ENCODE results near the gene SNUPN. TPM values are rescaled to one million over a fixed set of nuclear protein-coding genes. Genes with fewer than 3 reads are reported as not detected.

SNUPN gene
- total RNA-seq, 2 donors from 2014 or later, result 17.2 to 26.4 TPM

GRCh38 chr15:75597667-75598341 lies 27.7 kb downstream of the SNUPN start:
- Mint-ChIP-seq H3K4me3 (no peak overlapping the region), H3K4me1 (peaks cover 8% of the 10 kb centered on the region), H3K27me3 (ENCODE audit: insufficient read depth) (no peaks in the 10 kb centered on the region), H3K36me3 (ENCODE audit: low read depth) (peaks cover 46% of the 10 kb centered on the region), H3K27ac (peak overlapping the region; percentile 22), H3K9me3 (no peaks in the 10 kb centered on the region)
- Histone ChIP-seq H3K9ac (ENCODE audit: extremely low read depth, low read length, poor library complexity, severe bottlenecking) (no peak overlapping the region), H3K9me3 (ENCODE audit: control insufficient read depth, low read length) (no peaks in the 10 kb centered on the region), H3K4me1 (ENCODE audit: control insufficient read depth, insufficient read depth, low read length) (peaks cover 6% of the 10 kb centered on the region), H3K4me3 (ENCODE audit: low read length) (no peak overlapping the region), H3K27ac (ENCODE audit: low read depth, low read length) (no peak overlapping the region), H3K36me3 (ENCODE audit: control insufficient read depth, insufficient read depth, low read length) (peaks cover 57% of the 10 kb centered on the region), H3K27me3 (ENCODE audit: control insufficient read depth, insufficient read depth, low read length, poor library complexity, severe bottlenecking) (no peaks in the 10 kb centered on the region)
- WGBS, 2 experiments (ENCODE audit: insufficient coverage in 1 of 2, insufficient read length in 1 of 2), result 86 to 90% methylated on average over 2 to 3 of the region's 3 CpGs
- TF ChIP-seq CTCF (conservative IDR thresholded peaks at IDR 0.05), result peak; percentile 72
- peak; percentile 77 for DNase-seq

GRCh38 chr15:75596703-75597345 lies 28.7 kb downstream of the SNUPN start:
- Histone ChIP-seq H3K9me3 (ENCODE audit: control insufficient read depth, low read length) (no peaks in the 10 kb centered on the region), H3K4me3 (ENCODE audit: low read length) (no peak overlapping the region), H3K27ac (ENCODE audit: low read depth, low read length) (no peak overlapping the region), H3K4me1 (ENCODE audit: control insufficient read depth, insufficient read depth, low read length) (peaks cover 7% of the 10 kb centered on the region), H3K27me3 (ENCODE audit: control insufficient read depth, insufficient read depth, low read length, poor library complexity, severe bottlenecking) (no peaks in the 10 kb centered on the region), H3K9ac (ENCODE audit: extremely low read depth, low read length, poor library complexity, severe bottlenecking) (no peak overlapping the region), H3K36me3 (ENCODE audit: control insufficient read depth, insufficient read depth, low read length) (peaks cover 57% of the 10 kb centered on the region)
- Mint-ChIP-seq H3K27ac (no peak overlapping the region), H3K4me1 (peaks cover 13% of the 10 kb centered on the region), H3K4me3 (no peak overlapping the region), H3K27me3 (ENCODE audit: insufficient read depth) (no peaks in the 10 kb centered on the region), H3K9me3 (no peaks in the 10 kb centered on the region), H3K36me3 (ENCODE audit: low read depth) (peaks cover 49% of the 10 kb centered on the region)
- no peak for TF ChIP-seq CTCF (conservative IDR thresholded peaks at IDR 0.05)
- no peak for DNase-seq
- 92 to 97% methylated on average over 3 of the region's 3 CpGs for WGBS, 2 experiments (ENCODE audit: insufficient coverage in 1 of 2, insufficient read length in 1 of 2)

- no peaks in the 10 kb centered on the region for H3K9me3 ChIP-seq (ENCODE audit: control insufficient read depth, low read length)
- H3K27ac Mint-ChIP-seq, result no peak overlapping the region
- 92% methylated on average over 7 to 9 of the region's 9 CpGs for WGBS, 2 experiments (ENCODE audit: insufficient coverage in 1 of 2, insufficient read length in 1 of 2)
Measured at GRCh38 chr15:75594276-75594675, 31.2 kb downstream of the SNUPN start.

More at GRCh38 chr15:75594276-75594675, 31.2 kb downstream of the SNUPN start:
- peaks cover 34% of the 10 kb centered on the region for H3K36me3 Mint-ChIP-seq (ENCODE audit: low read depth)
- no peak for DNase-seq
- no peaks in the 10 kb centered on the region for H3K27me3 Mint-ChIP-seq (ENCODE audit: insufficient read depth)
- peaks cover 16% of the 10 kb centered on the region for H3K4me1 Mint-ChIP-seq
- no peaks in the 10 kb centered on the region for H3K9me3 Mint-ChIP-seq
- H3K9ac ChIP-seq (ENCODE audit: extremely low read depth, low read length, poor library complexity, severe bottlenecking), result no peak overlapping the region
- H3K27me3 ChIP-seq (ENCODE audit: control insufficient read depth, insufficient read depth, low read length, poor library complexity, severe bottlenecking), result no peaks in the 10 kb centered on the region
- H3K4me3 Mint-ChIP-seq, result no peak overlapping the region
- peaks cover 44% of the 10 kb centered on the region for H3K36me3 ChIP-seq (ENCODE audit: control insufficient read depth, insufficient read depth, low read length)
- no peak overlapping the region for H3K4me3 ChIP-seq (ENCODE audit: low read length)
- peaks cover 12% of the 10 kb centered on the region for H3K4me1 ChIP-seq (ENCODE audit: control insufficient read depth, insufficient read depth, low read length)
- no peak overlapping the region for H3K27ac ChIP-seq (ENCODE audit: low read depth, low read length)
- no peak for TF ChIP-seq CTCF (conservative IDR thresholded peaks at IDR 0.05)

Data from endodermal cell (in vitro differentiated cells).